HepG2 (cell line): ENCODE results near the gene GNG7. TPM values are rescaled to one million over a fixed set of nuclear protein-coding genes. Genes with fewer than 3 reads are reported as not detected.
A peak's percentile ranks its signal among the peaks of the same experiment; 100 is the strongest.

Experiments used
- ELF3 ChIP-seq: IDR thresholded peaks from 2 replicates; pipeline ENCODE4 v1.6.1; 2016; ENCODE audit warnings: missing genetic modification reagents, missing compliant biosample characterization
- ELF4 ChIP-seq: sonication (generic); formaldehyde crosslinking; IDR thresholded peaks from 2 replicates; pipeline ENCODE4 v1.5.0; 2020; ENCODE audit warnings: missing genetic modification reagents, mild to moderate bottlenecking, moderate library complexity, borderline replicate concordance
- ETV5 ChIP-seq: IDR thresholded peaks from 2 replicates; pipeline ENCODE4 v1.6.1; 2018; ENCODE audit warnings: missing biosample characterization, missing genetic modification reagents, inconsistent platforms, borderline replicate concordance
- EZH2 ChIP-seq: conservative IDR thresholded peaks from 2 replicates; pipeline ENCODE4 v1.6.1; 2012; ENCODE audit warnings: mild to moderate bottlenecking, low read depth, low read length, moderate library complexity
- MXD4 ChIP-seq: IDR thresholded peaks from 2 replicates; pipeline ENCODE4 v1.6.1; 2016; ENCODE audit warnings: mild to moderate bottlenecking, missing biosample characterization, missing genetic modification reagents
- PTBP1 ChIP-seq: fragments of 200-400 bp; formaldehyde crosslinking; IDR thresholded peaks from 2 replicates; pipeline ENCODE4 v1.6.1; 2018; ENCODE audit warnings: low read length, low read depth; ENCODE audit not compliant: poor library complexity, severe bottlenecking
- REXO4 ChIP-seq: sonication (generic); formaldehyde crosslinking; IDR thresholded peaks from 2 replicates; pipeline ENCODE4 v1.8.0; 2022; ENCODE audit warnings: missing genetic modification reagents, mild to moderate bottlenecking, borderline replicate concordance
- RORA ChIP-seq: sonication (generic); formaldehyde crosslinking; IDR thresholded peaks from 2 replicates; pipeline ENCODE4 v1.5.0; 2020; ENCODE audit warnings: mild to moderate bottlenecking, missing genetic modification reagents, moderate library complexity
- SMYD3 ChIP-seq: sonication (generic); formaldehyde crosslinking; IDR thresholded peaks from 2 replicates; pipeline ENCODE4 v1.8.1; 2023; ENCODE audit warnings: mild to moderate bottlenecking, missing genetic modification reagents
- TAF1 ChIP-seq: sonication (generic); formaldehyde crosslinking; IDR thresholded peaks from 2 replicates; pipeline ENCODE4 v1.4.0; 2020; ENCODE audit warnings: missing genetic modification reagents
- THYN1 ChIP-seq: sonication (generic); formaldehyde crosslinking; IDR thresholded peaks from 2 replicates; pipeline ENCODE4 v1.8.1; 2023; ENCODE audit warnings: low read depth, mild to moderate bottlenecking, moderate library complexity, missing genetic modification reagents, borderline replicate concordance
- ZEB1 ChIP-seq: IDR thresholded peaks from 2 replicates; pipeline ENCODE4 v1.6.1; 2012; ENCODE audit warnings: mild to moderate bottlenecking, low read depth, inconsistent platforms; ENCODE audit not compliant: insufficient replicate concordance
- ZFX ChIP-seq: sonication (generic); formaldehyde crosslinking; IDR thresholded peaks from 2 replicates; pipeline ENCODE4 v1.4.0; 2020; ENCODE audit warnings: mild to moderate bottlenecking, low read depth, missing genetic modification reagents, moderate library complexity
- ZNF441 ChIP-seq: sonication (generic); formaldehyde crosslinking; IDR thresholded peaks from 2 replicates; pipeline ENCODE4 v1.7.0; 2021; ENCODE audit warnings: missing genetic modification reagents, borderline replicate concordance
- ZNF710 ChIP-seq: sonication (generic); formaldehyde crosslinking; IDR thresholded peaks from 2 replicates; pipeline ENCODE4 v1.5.0; 2020; ENCODE audit warnings: mild to moderate bottlenecking, missing genetic modification reagents, borderline replicate concordance
- ZNF768 ChIP-seq: sonication (generic); formaldehyde crosslinking; IDR thresholded peaks from 2 replicates; pipeline ENCODE4 v1.4.0; 2020; ENCODE audit warnings: missing genetic modification reagents
- polyA plus RNA-seq, 8 experiments: library from polyadenylated mRNA; depleted of rRNA in 3 of 8; stranded (reverse) in 7 of 8; unstranded in 1 of 8; fragments of >200 nt; fragmentation: Illumina TruSeq in 4 of 8; extraction: Trizol in 4 of 8; gene quantifications; 2 replicates each; pipeline versions ENCODE4 v1.2.1 to v1.2.3, GENCODE V29; 2011 to 2016; ENCODE audit warnings: low read depth in 4 of 8, missing spikeins in 1 of 8, mixed read lengths in 1 of 8; ENCODE audit not compliant: insufficient read depth in 1 of 8
- total RNA-seq, 5 experiments: library from RNA; depleted of rRNA; stranded (reverse); fragments of >200 nt; fragmentation: Illumina TruSeq; extraction: Trizol; gene quantifications; 2 replicates each; pipeline ENCODE4 v1.2.3, GENCODE V29; 2016; ENCODE audit warnings: low read depth in 1 of 5
- TF ChIP-seq, protein P1 (sequence below), 2 experiments: IDR thresholded peaks; 2 replicates each; pipeline ENCODE4 v1.6.1; 2011 to 2012; ENCODE audit warnings: low read length in 2 of 2, borderline replicate concordance in 1 of 2, low read depth in 1 of 2, mild to moderate bottlenecking in 1 of 2, moderate library complexity in 1 of 2

Gene GNG7
- total and polyA plus RNA-seq, 2 of the 13 experiments (the other 11 are each of a cell fraction or from before 2014, with no cell fraction given) = 1.4 to 3.3 TPM

DNA sequence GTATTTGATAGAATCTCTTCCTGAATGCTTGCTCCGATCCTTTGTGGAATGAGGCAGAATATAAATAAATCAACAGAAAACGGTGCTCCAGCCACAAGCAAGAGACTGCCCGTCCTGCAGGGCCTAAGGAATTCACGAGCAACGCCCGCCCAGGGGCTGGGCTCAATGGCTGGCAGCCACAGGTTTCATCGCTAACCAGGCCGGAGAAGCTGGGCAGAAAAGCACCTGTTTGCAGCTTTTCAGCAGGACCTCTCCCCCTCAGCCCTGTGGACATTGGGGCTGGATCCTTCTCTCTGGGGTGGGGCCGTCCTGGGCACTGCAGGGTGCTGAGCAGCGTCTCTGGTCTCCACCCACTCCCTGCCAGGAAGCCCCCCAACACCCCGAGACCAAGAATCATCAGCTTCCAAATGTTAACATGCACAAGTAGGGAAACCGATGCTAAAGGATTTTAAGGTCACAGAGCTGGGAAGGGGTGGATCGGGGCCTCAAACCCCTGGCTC lies 124.1 kb downstream of the GNG7 start (continued):
- no peak for TF ChIP-seq ZEB1
- TF ChIP-seq EZH2 = no peak
- TF ChIP-seq THYN1 (CRISPR knock-in tag) = no peak
- TF ChIP-seq ELF3 = no peak
- TF ChIP-seq ETV5 = no peak
- TF ChIP-seq SMYD3 = no peak
- no peak for TF ChIP-seq ZNF441 (CRISPR knock-in tag)
- TF ChIP-seq, protein P1, sequence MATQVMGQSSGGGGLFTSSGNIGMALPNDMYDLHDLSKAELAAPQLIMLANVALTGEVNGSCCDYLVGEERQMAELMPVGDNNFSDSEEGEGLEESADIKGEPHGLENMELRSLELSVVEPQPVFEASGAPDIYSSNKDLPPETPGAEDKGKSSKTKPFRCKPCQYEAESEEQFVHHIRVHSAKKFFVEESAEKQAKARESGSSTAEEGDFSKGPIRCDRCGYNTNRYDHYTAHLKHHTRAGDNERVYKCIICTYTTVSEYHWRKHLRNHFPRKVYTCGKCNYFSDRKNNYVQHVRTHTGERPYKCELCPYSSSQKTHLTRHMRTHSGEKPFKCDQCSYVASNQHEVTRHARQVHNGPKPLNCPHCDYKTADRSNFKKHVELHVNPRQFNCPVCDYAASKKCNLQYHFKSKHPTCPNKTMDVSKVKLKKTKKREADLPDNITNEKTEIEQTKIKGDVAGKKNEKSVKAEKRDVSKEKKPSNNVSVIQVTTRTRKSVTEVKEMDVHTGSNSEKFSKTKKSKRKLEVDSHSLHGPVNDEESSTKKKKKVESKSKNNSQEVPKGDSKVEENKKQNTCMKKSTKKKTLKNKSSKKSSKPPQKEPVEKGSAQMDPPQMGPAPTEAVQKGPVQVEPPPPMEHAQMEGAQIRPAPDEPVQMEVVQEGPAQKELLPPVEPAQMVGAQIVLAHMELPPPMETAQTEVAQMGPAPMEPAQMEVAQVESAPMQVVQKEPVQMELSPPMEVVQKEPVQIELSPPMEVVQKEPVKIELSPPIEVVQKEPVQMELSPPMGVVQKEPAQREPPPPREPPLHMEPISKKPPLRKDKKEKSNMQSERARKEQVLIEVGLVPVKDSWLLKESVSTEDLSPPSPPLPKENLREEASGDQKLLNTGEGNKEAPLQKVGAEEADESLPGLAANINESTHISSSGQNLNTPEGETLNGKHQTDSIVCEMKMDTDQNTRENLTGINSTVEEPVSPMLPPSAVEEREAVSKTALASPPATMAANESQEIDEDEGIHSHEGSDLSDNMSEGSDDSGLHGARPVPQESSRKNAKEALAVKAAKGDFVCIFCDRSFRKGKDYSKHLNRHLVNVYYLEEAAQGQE (IDR thresholded peaks at IDR 0.05; ENCODE audit: borderline replicate concordance in 1 of 2, low read depth in 1 of 2, low read length in 2 of 2) = no peak
- peak; percentile 38 for TF ChIP-seq PTBP1
- no peak for TF ChIP-seq REXO4 (CRISPR knock-in tag)
- peak; percentile 95 for TF ChIP-seq ZNF768
- TF ChIP-seq ZFX (CRISPR knock-in tag) = peak; percentile 40; the same call in 1 of the 2 replicates
- no peak for TF ChIP-seq ELF4 (CRISPR knock-in tag)
- no peak for TF ChIP-seq MXD4 (CRISPR knock-in tag)
- no peak for TF ChIP-seq TAF1 (CRISPR knock-in tag)
- TF ChIP-seq ZNF710 (CRISPR knock-in tag) = no peak
- TF ChIP-seq RORA = no peak
